Measurements from ENCODE around the gene RNF157.

Gene RNF157

GRCh38 chr17:76178124-76178523 is 62.2 kb downstream of the RNF157 start:
- ATAC-seq: no peak
- Mint-ChIP-seq H3K4me1 (peaks cover 13% of the 10 kb centered on the region), H3K9me3 (no peaks in the 10 kb centered on the region), H3K27me3 (no peaks in the 10 kb centered on the region), H3K4me3 (no peak overlapping the region), H3K36me3 (no peaks in the 10 kb centered on the region), H3K27ac (no peak overlapping the region)

- no peak overlapping the region for H3K27ac Mint-ChIP-seq
These were observed 63.4 kb downstream of the RNF157 start for GRCh38 chr17:76176701-76177574.

GRCh38 chr17:76174037-76174436 is 66.3 kb downstream of the RNF157 start:
- Mint-ChIP-seq H3K4me3 (no peak overlapping the region), H3K36me3 (no peaks in the 10 kb centered on the region), H3K9me3 (no peaks in the 10 kb centered on the region), H3K27me3 (no peaks in the 10 kb centered on the region), H3K27ac (no peak overlapping the region), H3K4me1 (peaks cover 1% of the 10 kb centered on the region)
- no peak for ATAC-seq

More at GRCh38 chr17:76176701-76177574, 63.4 kb downstream of the RNF157 start:
- Mint-ChIP-seq H3K9me3 (no peaks in the 10 kb centered on the region), H3K4me3 (no peak overlapping the region), H3K27me3 (no peaks in the 10 kb centered on the region), H3K36me3 (no peaks in the 10 kb centered on the region), H3K4me1 (peaks cover 13% of the 10 kb centered on the region)
- ATAC-seq: no peak

- ATAC-seq: no peak
- H3K4me3 Mint-ChIP-seq: no peak overlapping the region
- H3K4me1 Mint-ChIP-seq: no peaks in the 10 kb centered on the region
- H3K9me3 Mint-ChIP-seq: no peaks in the 10 kb centered on the region
- no peak overlapping the region for H3K27ac Mint-ChIP-seq
- no peaks in the 10 kb centered on the region for H3K27me3 Mint-ChIP-seq
- no peaks in the 10 kb centered on the region for H3K36me3 Mint-ChIP-seq
These were observed 66.8 kb downstream of the RNF157 start for GRCh38 chr17:76173474-76173873.

GRCh38 chr17:76171706-76172105 is 68.6 kb downstream of the RNF157 start:
- H3K9me3 Mint-ChIP-seq: no peaks in the 10 kb centered on the region
- no peaks in the 10 kb centered on the region for H3K36me3 Mint-ChIP-seq
- ATAC-seq: no peak
- H3K4me1 Mint-ChIP-seq: no peaks in the 10 kb centered on the region
- H3K4me3 Mint-ChIP-seq: no peak overlapping the region
- H3K27ac Mint-ChIP-seq: no peak overlapping the region
- H3K27me3 Mint-ChIP-seq: no peaks in the 10 kb centered on the region

GRCh38 chr17:76170114-76170513 is 70.2 kb downstream of the RNF157 start:
- H3K27me3 Mint-ChIP-seq: no peaks in the 10 kb centered on the region
- no peak overlapping the region for H3K27ac Mint-ChIP-seq
- H3K36me3 Mint-ChIP-seq: no peaks in the 10 kb centered on the region
- H3K4me1 Mint-ChIP-seq: no peaks in the 10 kb centered on the region
- ATAC-seq: no peak
- no peaks in the 10 kb centered on the region for H3K9me3 Mint-ChIP-seq
- no peak overlapping the region for H3K4me3 Mint-ChIP-seq

GRCh38 chr17:76166906-76167305 is 73.4 kb downstream of the RNF157 start:
- ATAC-seq: no peak
- H3K27me3 Mint-ChIP-seq: no peaks in the 10 kb centered on the region
- no peaks in the 10 kb centered on the region for H3K4me1 Mint-ChIP-seq
- no peak overlapping the region for H3K27ac Mint-ChIP-seq
- H3K9me3 Mint-ChIP-seq: no peaks in the 10 kb centered on the region
- no peak overlapping the region for H3K4me3 Mint-ChIP-seq
- H3K36me3 Mint-ChIP-seq: no peaks in the 10 kb centered on the region

- Mint-ChIP-seq H3K4me1 (no peaks in the 10 kb centered on the region), H3K27ac (no peak overlapping the region), H3K9me3 (no peaks in the 10 kb centered on the region), H3K36me3 (no peaks in the 10 kb centered on the region), H3K27me3 (no peaks in the 10 kb centered on the region), H3K4me3 (no peak overlapping the region)
- ATAC-seq: no peak
These were observed 74.1 kb downstream of the RNF157 start for GRCh38 chr17:76166168-76166567.

GRCh38 chr17:76164331-76164730 is 76.0 kb downstream of the RNF157 start:
- Mint-ChIP-seq H3K27ac (no peak overlapping the region), H3K36me3 (no peaks in the 10 kb centered on the region), H3K9me3 (no peaks in the 10 kb centered on the region), H3K4me1 (no peaks in the 10 kb centered on the region), H3K27me3 (no peaks in the 10 kb centered on the region), H3K4me3 (no peak overlapping the region)
- no peak for ATAC-seq

- ATAC-seq: no peak
- Mint-ChIP-seq H3K36me3 (no peaks in the 10 kb centered on the region), H3K9me3 (no peaks in the 10 kb centered on the region), H3K4me1 (no peaks in the 10 kb centered on the region), H3K4me3 (no peak overlapping the region), H3K27ac (no peak overlapping the region), H3K27me3 (no peaks in the 10 kb centered on the region)
These were observed 76.4 kb downstream of the RNF157 start for GRCh38 chr17:76163919-76164318.

GRCh38 chr17:76161619-76162266 is 78.5 kb downstream of the RNF157 start:
- no peaks in the 10 kb centered on the region for H3K36me3 Mint-ChIP-seq
- H3K4me3 Mint-ChIP-seq: no peak overlapping the region
- no peaks in the 10 kb centered on the region for H3K4me1 Mint-ChIP-seq
- no peaks in the 10 kb centered on the region for H3K9me3 Mint-ChIP-seq
- H3K27me3 Mint-ChIP-seq: peaks cover 15% of the 10 kb centered on the region
- no peak for ATAC-seq
- H3K27ac Mint-ChIP-seq: no peak overlapping the region

GRCh38 chr17:76160896-76161528 is 79.3 kb downstream of the RNF157 start:
- Mint-ChIP-seq H3K27me3 (peaks cover 19% of the 10 kb centered on the region), H3K27ac (no peak overlapping the region), H3K4me3 (no peak overlapping the region), H3K4me1 (no peaks in the 10 kb centered on the region), H3K9me3 (no peaks in the 10 kb centered on the region), H3K36me3 (no peaks in the 10 kb centered on the region)
- ATAC-seq: no peak

GRCh38 chr17:76159157-76159556 is 81.1 kb downstream of the RNF157 start:
- Mint-ChIP-seq H3K27me3 (peaks cover 19% of the 10 kb centered on the region), H3K4me1 (no peaks in the 10 kb centered on the region), H3K27ac (no peak overlapping the region), H3K36me3 (no peaks in the 10 kb centered on the region), H3K9me3 (no peaks in the 10 kb centered on the region), H3K4me3 (no peak overlapping the region)
- ATAC-seq: no peak

GRCh38 chr17:76157759-76158158 is 82.5 kb downstream of the RNF157 start:
- Mint-ChIP-seq H3K27me3 (peaks cover 19% of the 10 kb centered on the region), H3K36me3 (no peaks in the 10 kb centered on the region), H3K9me3 (no peaks in the 10 kb centered on the region), H3K4me3 (no peak overlapping the region), H3K4me1 (no peaks in the 10 kb centered on the region), H3K27ac (no peak overlapping the region)
- ATAC-seq: no peak

- no peaks in the 10 kb centered on the region for H3K4me1 Mint-ChIP-seq
- H3K27ac Mint-ChIP-seq: no peak overlapping the region
These were observed 83.7 kb downstream of the RNF157 start for GRCh38 chr17:76156662-76156991.

More at GRCh38 chr17:76156662-76156991, 83.7 kb downstream of the RNF157 start:
- Mint-ChIP-seq H3K9me3 (no peaks in the 10 kb centered on the region), H3K27me3 (peaks cover 19% of the 10 kb centered on the region), H3K36me3 (no peaks in the 10 kb centered on the region), H3K4me3 (no peak overlapping the region)
- ATAC-seq: no peak
